ENCODE results near the gene HYKK.
A peak's percentile ranks its signal among the peaks of the same experiment; 100 is the strongest.
"Not testable (repeated sequence)": the region's sequence is repeated elsewhere in the genome, so short reads cannot be mapped to it uniquely, and the experiment has no call there.

HYKK gene

DNA sequence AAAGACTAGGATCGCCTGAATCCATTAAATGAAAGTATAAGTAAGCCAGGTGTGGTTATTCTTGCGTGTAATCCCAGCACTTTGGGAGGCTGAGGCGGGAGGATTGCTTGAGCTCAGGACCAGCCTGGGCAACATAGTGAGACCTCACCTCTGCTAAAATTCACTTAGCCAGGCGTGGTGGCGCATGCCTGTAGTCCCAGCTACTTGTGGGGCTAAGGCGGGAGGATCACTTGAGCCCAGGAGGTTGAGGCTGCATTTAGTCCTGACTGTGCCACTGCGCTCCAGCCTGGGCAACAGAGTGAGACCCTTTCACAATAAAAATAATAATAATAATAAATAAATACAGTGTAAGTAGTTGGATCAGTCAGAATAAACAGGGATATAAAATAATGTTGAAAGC lies 25.5 kb upstream of the HYKK start:
- DNase-seq (ENCODE audit: low read depth): no peak
- no peak overlapping the region for H3K4me3 ChIP-seq (ENCODE audit: low read length)
- TF ChIP-seq, protein P1, sequence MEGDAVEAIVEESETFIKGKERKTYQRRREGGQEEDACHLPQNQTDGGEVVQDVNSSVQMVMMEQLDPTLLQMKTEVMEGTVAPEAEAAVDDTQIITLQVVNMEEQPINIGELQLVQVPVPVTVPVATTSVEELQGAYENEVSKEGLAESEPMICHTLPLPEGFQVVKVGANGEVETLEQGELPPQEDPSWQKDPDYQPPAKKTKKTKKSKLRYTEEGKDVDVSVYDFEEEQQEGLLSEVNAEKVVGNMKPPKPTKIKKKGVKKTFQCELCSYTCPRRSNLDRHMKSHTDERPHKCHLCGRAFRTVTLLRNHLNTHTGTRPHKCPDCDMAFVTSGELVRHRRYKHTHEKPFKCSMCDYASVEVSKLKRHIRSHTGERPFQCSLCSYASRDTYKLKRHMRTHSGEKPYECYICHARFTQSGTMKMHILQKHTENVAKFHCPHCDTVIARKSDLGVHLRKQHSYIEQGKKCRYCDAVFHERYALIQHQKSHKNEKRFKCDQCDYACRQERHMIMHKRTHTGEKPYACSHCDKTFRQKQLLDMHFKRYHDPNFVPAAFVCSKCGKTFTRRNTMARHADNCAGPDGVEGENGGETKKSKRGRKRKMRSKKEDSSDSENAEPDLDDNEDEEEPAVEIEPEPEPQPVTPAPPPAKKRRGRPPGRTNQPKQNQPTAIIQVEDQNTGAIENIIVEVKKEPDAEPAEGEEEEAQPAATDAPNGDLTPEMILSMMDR (IDR thresholded peaks at IDR 0.05; ENCODE audit: insufficient read depth, low read depth, low read length, missing control alignments): no peak

GRCh38 chr15:78492872-78493271 lies 14.5 kb upstream of the HYKK start:
- TF ChIP-seq, protein P1 (IDR thresholded peaks at IDR 0.05; ENCODE audit: insufficient read depth, low read depth, low read length, missing control alignments): no peak
- no peak overlapping the region for H3K4me3 ChIP-seq (ENCODE audit: low read length)
- no peak for DNase-seq (ENCODE audit: low read depth)

GRCh38 chr15:78501857-78502256 lies 5.5 kb upstream of the HYKK start:
- no peak overlapping the region for H3K4me3 ChIP-seq (ENCODE audit: low read length)
- TF ChIP-seq, protein P1 (IDR thresholded peaks at IDR 0.05; ENCODE audit: insufficient read depth, low read depth, low read length, missing control alignments): no peak
- no peak for DNase-seq (ENCODE audit: low read depth)

DNA sequence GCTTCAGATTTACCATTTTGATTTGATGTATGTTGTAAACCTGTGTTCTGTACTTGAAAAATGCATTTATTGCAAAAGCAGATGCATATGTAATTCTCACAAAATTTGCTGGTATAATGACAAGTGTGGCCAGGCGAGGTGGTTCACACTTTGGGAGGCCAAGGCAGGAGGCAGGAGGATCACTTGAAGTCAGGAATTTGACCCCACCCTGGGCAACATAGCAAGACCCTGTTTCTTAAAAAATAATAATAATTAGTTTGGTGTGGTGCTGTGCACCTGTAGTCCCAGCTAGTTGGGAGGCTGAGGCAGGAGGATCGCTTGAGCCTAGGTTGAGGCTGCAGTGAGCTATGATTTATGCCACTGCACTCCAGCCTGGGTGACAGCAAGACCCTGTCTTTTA lies 4.7 kb upstream of the HYKK start:
- H3K4me3 ChIP-seq (ENCODE audit: low read length): no peak overlapping the region
- no peak for DNase-seq (ENCODE audit: low read depth)
- TF ChIP-seq, protein P1 (IDR thresholded peaks at IDR 0.05; ENCODE audit: insufficient read depth, low read depth, low read length, missing control alignments): no peak

DNA sequence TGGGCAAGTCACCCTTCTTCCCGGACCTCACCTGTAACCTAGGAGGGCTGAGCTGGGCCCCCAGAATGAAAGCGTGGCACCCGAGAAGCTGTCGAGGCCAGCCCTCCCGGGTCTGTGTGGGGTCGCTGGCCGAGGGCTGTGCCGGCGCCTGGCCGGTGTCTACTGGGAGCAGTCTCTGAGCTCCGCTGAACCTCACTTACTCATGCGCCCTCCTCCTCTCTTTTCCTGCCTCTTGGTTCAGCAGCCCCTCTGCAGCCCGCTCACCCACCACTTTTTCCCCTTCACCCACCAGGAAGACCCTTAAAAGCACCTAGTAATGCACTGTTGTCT lies 419 bp downstream of the HYKK start:
- TF ChIP-seq, protein P1 (IDR thresholded peaks at IDR 0.05; ENCODE audit: insufficient read depth, low read depth, low read length, missing control alignments): no peak
- DNase-seq (ENCODE audit: low read depth): no peak

DNA sequence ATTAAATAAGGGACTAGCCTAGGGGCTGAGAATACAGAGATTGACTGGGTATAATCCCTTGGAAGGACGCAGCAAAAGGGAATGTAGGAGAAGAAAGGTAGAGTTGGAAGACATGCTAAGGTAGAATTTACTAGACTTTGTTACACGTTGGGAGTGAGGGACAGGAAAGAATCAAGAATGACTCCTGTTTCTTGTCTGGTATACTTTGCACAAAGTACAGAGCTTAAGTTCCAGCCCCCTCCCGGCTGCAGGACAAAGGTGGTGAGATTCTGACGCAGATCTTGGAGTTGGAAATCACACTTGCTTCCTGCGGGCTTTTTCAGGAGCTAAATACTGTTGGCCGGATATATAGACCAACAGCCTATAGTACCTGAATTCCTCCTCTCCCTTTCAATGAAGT lies 895 bp downstream of the HYKK start:
- H3K4me3 ChIP-seq (ENCODE audit: low read length): peak overlapping the region; percentile 81
- no peak for DNase-seq (ENCODE audit: low read depth)
- TF ChIP-seq, protein P1 (IDR thresholded peaks at IDR 0.05; ENCODE audit: insufficient read depth, low read depth, low read length, missing control alignments): no peak

More for the DNA sequence above, 419 bp downstream of the HYKK start:
- peak overlapping the region; percentile 81 for H3K4me3 ChIP-seq (ENCODE audit: low read length)

DNA sequence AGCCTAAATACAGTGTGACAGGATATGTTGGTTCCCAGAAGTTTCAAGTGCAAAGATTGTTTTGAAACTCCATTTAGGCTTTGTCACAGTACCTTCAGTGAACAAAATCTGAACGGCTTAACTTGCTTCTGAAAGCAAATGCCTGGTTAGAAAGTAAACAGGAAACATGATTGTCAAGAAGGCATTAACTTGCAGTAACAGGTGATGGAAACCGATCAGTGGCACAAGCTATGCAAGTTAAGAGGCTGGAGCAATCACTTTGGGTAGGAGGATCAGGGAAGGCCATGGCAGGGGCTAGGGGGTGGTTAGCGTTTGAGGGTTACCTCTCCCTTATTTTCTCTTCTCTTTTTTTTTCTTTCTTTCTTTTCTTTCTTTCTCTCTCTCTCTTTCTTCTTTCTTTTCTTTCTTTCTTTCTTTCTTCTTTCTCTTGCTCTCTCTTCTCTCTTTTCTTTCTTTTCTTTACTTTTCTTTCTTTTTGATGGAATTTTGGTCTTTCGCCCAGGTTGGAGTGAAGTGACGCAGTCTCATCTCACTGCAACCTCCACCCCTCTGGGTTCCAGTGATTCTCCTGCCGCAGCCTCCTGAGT lies 2.4 kb downstream of the HYKK start:
- no peak overlapping the region for H3K4me3 ChIP-seq (ENCODE audit: low read length)
- TF ChIP-seq, protein P1 (IDR thresholded peaks at IDR 0.05; ENCODE audit: insufficient read depth, low read depth, low read length, missing control alignments): no peak

DNA sequence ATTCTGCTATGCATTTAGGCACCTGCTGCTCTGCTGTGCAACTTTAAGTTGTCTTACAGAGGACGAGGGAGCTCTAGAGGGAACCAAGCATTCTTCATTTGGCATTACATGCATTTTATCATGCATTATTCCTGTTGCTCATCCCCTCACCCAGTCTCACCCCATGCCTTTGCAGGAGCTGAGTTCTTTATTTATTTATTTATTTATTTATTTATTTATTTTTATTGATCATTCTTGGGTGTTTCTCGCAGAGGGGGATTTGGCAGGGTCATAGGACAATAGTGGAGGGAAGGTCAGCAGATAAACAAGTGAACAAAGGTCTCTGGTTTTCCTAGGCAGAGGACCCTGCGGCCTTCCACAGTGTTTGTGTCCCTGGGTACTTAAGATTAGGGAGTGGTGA lies 12.7 kb downstream of the HYKK start:
- H3K4me3 ChIP-seq (ENCODE audit: low read length): not testable (repeated sequence)

More for the DNA sequence above, 2.4 kb downstream of the HYKK start:
- DNase-seq (ENCODE audit: low read depth): no peak

More for the DNA sequence above, 12.7 kb downstream of the HYKK start:
- not testable (repeated sequence) for DNase-seq (ENCODE audit: low read depth)

Measured in epithelial cell of esophagus (primary cell).